Natural killer cell (primary cell): Measurements from ENCODE around the gene ELN. TPM values are rescaled to one million over a fixed set of nuclear protein-coding genes. Genes with fewer than 3 reads are reported as not detected.
"Not testable (repeated sequence)": the region's sequence is repeated elsewhere in the genome, so short reads cannot be mapped to it uniquely, and the experiment has no call there.

Experiments used
- ATAC-seq, 3 donors: fragments of 150-1000 bp in 2 of 3; fragments of 200-7000 bp in 1 of 3; cut with Tn5 transposase; 1 replicate in 1 of 3; 2 replicates in 2 of 3; pipeline ENCODE4 v1.10.0; 2021; ENCODE audit warnings: mild to moderate bottlenecking in 2 of 3, moderate library complexity in 2 of 3
- DNase-seq, 2 donors: peaks; one replicate each; pipeline versions ENCODE4 v3.0.0 to v3.0.0-alpha.2; 2013 to 2021; ENCODE audit warnings: mixed read lengths in 1 of 2
- H3K27ac ChIP-seq: one replicate; pipeline ENCODE4 v1.5.1; 2013; ENCODE audit warnings: mild to moderate bottlenecking, low read length
- H3K27me3 ChIP-seq: one replicate; pipeline ENCODE4 v1.6.1; 2013; ENCODE audit warnings: low read length; ENCODE audit not compliant: control insufficient read depth, insufficient read depth
- H3K36me3 ChIP-seq: one replicate; pipeline ENCODE4 v1.6.1; 2013; ENCODE audit warnings: low read length; ENCODE audit not compliant: control insufficient read depth, insufficient read depth
- H3K4me1 ChIP-seq: one replicate; pipeline ENCODE4 v1.6.1; 2013; ENCODE audit warnings: low read length; ENCODE audit not compliant: control insufficient read depth, insufficient read depth
- H3K4me3 ChIP-seq: one replicate; pipeline ENCODE4 v1.5.1; 2013; ENCODE audit warnings: low read length
- H3K9me3 ChIP-seq: one replicate; pipeline ENCODE4 v1.6.1; 2013; ENCODE audit warnings: low read length; ENCODE audit not compliant: control insufficient read depth, insufficient read depth
- H3K27ac Mint-ChIP-seq, 2 donors: one replicate each; pipeline ENCODE4 v1.8.0; 2022; ENCODE audit warnings: mild to moderate bottlenecking in 2 of 2, mixed read lengths in 2 of 2, moderate library complexity in 1 of 2
- H3K27me3 Mint-ChIP-seq, 2 donors: one replicate each; pipeline ENCODE4 v1.8.0; 2022; ENCODE audit warnings: low read depth in 2 of 2, mixed read lengths in 2 of 2
- H3K36me3 Mint-ChIP-seq: one replicate; pipeline ENCODE4 v1.8.0; 2022; ENCODE audit warnings: mixed read lengths
- H3K4me1 Mint-ChIP-seq, 2 donors: one replicate each; pipeline ENCODE4 v1.8.0; 2022; ENCODE audit warnings: mixed read lengths in 2 of 2
- H3K4me3 Mint-ChIP-seq: one replicate; pipeline ENCODE4 v1.8.0; 2022; ENCODE audit warnings: mild to moderate bottlenecking, moderate library complexity, mixed read lengths
- H3K9me3 Mint-ChIP-seq, 2 donors: one replicate each; pipeline ENCODE4 v1.8.0; 2022; ENCODE audit warnings: mixed read lengths in 2 of 2
- WGBS: methylation state at CpG from one replicate; pipeline ENCODE4 v1.1.7; 2013; ENCODE audit warnings: missing lambda C conversion rate; ENCODE audit not compliant: insufficient coverage; 5-methylcytosine and 5-hydroxymethylcytosine counted together
- intact Hi-C: fragments of 100-400 bp; cut with micrococcal nuclease; formaldehyde crosslinking; loops from one replicate; pipeline ENCODE4 v1.14.2; 2022
- total RNA-seq, 4 donors: library from RNA; stranded (reverse); fragments of 120-200 nt in 1 of 4; gene quantifications; one replicate each; pipeline versions ENCODE4 v1.2.3 to v1.2.4, GENCODE V29; 2013 to 2022
- TF ChIP-seq, protein P1 (sequence below): fragments of 200-600 bp; IDR thresholded peaks from one replicate; pipeline ENCODE4 v1.8.0; 2022; ENCODE audit warnings: antibody characterized with exemption

The ELN gene
- total RNA-seq, 3 donors from 2014 or later (not counting 1 experiment from before 2014, with no cell fraction given), result 0.75 TPM; not detected in 2

- no peak overlapping the region for H3K27ac ChIP-seq
- no peak overlapping the region for H3K4me3 ChIP-seq
- ATAC-seq, result no peak
- Mint-ChIP-seq H3K27me3 (no peaks in the 10 kb centered on the region), H3K9me3 (no peaks in the 10 kb centered on the region), H3K4me1 (peaks cover 0 to 4% of the 10 kb centered on the region in 2 donors), H3K36me3 (no peaks in the 10 kb centered on the region), H3K4me3 (no peak overlapping the region), H3K27ac (no peak overlapping the region)
- H3K4me1 ChIP-seq, result peaks cover 6% of the 10 kb centered on the region
- intact Hi-C loops, result no loop called here
- 90% methylated on average over 16 of the region's 16 CpGs for WGBS
- H3K27me3 ChIP-seq, result no peaks in the 10 kb centered on the region
- DNase-seq, result no peak
- H3K9me3 ChIP-seq, result no peaks in the 10 kb centered on the region
- TF ChIP-seq, protein P1, sequence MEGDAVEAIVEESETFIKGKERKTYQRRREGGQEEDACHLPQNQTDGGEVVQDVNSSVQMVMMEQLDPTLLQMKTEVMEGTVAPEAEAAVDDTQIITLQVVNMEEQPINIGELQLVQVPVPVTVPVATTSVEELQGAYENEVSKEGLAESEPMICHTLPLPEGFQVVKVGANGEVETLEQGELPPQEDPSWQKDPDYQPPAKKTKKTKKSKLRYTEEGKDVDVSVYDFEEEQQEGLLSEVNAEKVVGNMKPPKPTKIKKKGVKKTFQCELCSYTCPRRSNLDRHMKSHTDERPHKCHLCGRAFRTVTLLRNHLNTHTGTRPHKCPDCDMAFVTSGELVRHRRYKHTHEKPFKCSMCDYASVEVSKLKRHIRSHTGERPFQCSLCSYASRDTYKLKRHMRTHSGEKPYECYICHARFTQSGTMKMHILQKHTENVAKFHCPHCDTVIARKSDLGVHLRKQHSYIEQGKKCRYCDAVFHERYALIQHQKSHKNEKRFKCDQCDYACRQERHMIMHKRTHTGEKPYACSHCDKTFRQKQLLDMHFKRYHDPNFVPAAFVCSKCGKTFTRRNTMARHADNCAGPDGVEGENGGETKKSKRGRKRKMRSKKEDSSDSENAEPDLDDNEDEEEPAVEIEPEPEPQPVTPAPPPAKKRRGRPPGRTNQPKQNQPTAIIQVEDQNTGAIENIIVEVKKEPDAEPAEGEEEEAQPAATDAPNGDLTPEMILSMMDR, result no peak
- H3K36me3 ChIP-seq, result no peaks in the 10 kb centered on the region
These were observed 17.6 kb upstream of the ELN start for GRCh38 chr7:74010407-74010806.

- H3K27me3 ChIP-seq, intact Hi-C loops, H3K9me3 ChIP-seq, H3K4me1 Mint-ChIP-seq, ATAC-seq, H3K27ac Mint-ChIP-seq, H3K36me3 ChIP-seq, H3K9me3 Mint-ChIP-seq, DNase-seq, H3K4me3 ChIP-seq, H3K4me1 ChIP-seq, H3K27me3 Mint-ChIP-seq, H3K27ac ChIP-seq, H3K4me3 Mint-ChIP-seq, H3K36me3 Mint-ChIP-seq: not testable (repeated sequence)
- 94% methylated on average over 4 of the region's 4 CpGs for WGBS
These were observed 16.6 kb upstream of the ELN start for GRCh38 chr7:74011421-74011820.

- H3K9me3 Mint-ChIP-seq, result no peaks in the 10 kb centered on the region
- Histone ChIP-seq H3K4me1 (peaks cover 6% of the 10 kb centered on the region), H3K27ac (no peak overlapping the region), H3K27me3 (no peaks in the 10 kb centered on the region), H3K4me3 (no peak overlapping the region), H3K9me3 (no peaks in the 10 kb centered on the region), H3K36me3 (no peaks in the 10 kb centered on the region)
- 39% methylated on average over 13 of the region's 13 CpGs for WGBS
- H3K27me3 Mint-ChIP-seq, result peaks cover 0 to 2% of the 10 kb centered on the region in 2 donors
- H3K4me3 Mint-ChIP-seq, result no peak overlapping the region
- no peaks in the 10 kb centered on the region for H3K36me3 Mint-ChIP-seq
- no peak for DNase-seq
- intact Hi-C loops, result no loop called here
- peaks cover 0 to 4% of the 10 kb centered on the region in 2 donors for H3K4me1 Mint-ChIP-seq
- TF ChIP-seq, protein P1, result no peak
- no peak overlapping the region for H3K27ac Mint-ChIP-seq
- no peak for ATAC-seq
These were observed 15.1 kb upstream of the ELN start for GRCh38 chr7:74012842-74013249.

- no peak overlapping the region for H3K4me3 Mint-ChIP-seq
- Histone ChIP-seq H3K4me3 (no peak overlapping the region), H3K9me3 (no peaks in the 10 kb centered on the region), H3K27ac (no peak overlapping the region), H3K4me1 (peaks cover 6% of the 10 kb centered on the region), H3K27me3 (no peaks in the 10 kb centered on the region), H3K36me3 (no peaks in the 10 kb centered on the region)
- no peaks in the 10 kb centered on the region for H3K36me3 Mint-ChIP-seq
- DNase-seq (no peak), ATAC-seq (no peak)
- H3K27me3 Mint-ChIP-seq, result peaks cover 0 to 11% of the 10 kb centered on the region in 2 donors
- TF ChIP-seq, protein P1, result no peak
- no peaks in the 10 kb centered on the region for H3K9me3 Mint-ChIP-seq
- WGBS, result 91% methylated on average over 16 of the region's 16 CpGs
- intact Hi-C loops, result no loop called here
- no peak overlapping the region for H3K27ac Mint-ChIP-seq
- H3K4me1 Mint-ChIP-seq, result peaks cover 0 to 3% of the 10 kb centered on the region in 2 donors
These were observed 14.3 kb upstream of the ELN start for GRCh38 chr7:74013539-74014272.
